RCC 7860 (cell line): ENCODE data around the gene TMED1.
A peak's percentile ranks its signal among the peaks of the same experiment; 100 is the strongest.
"Not testable (repeated sequence)": the region's sequence is repeated elsewhere in the genome, so short reads cannot be mapped to it uniquely, and the experiment has no call there.

Source experiments
- DNase-seq: peaks from one replicate; pipeline ENCODE4 v3.0.0-alpha.2; 2015; ENCODE audit warnings: low spot score
- FAIRE-seq: peaks from 2 replicates; lab custom pipeline; 2012; peaks lifted over from hg19 to GRCh38; lab: Jason Lieb, UNC

Gene TMED1

GRCh38 chr19:10863107-10863717 is 27.2 kb upstream of the TMED1 start:
- FAIRE-seq (no peak), DNase-seq (peak; percentile 56)

GRCh38 chr19:10862561-10863106 is 26.6 kb upstream of the TMED1 start:
- DNase-seq (no peak), FAIRE-seq (no peak)

- FAIRE-seq (no peak), DNase-seq (no peak)
These were observed 25.2 kb upstream of the TMED1 start for GRCh38 chr19:10861103-10861651.

- FAIRE-seq = no peak
- no peak for DNase-seq
These were observed 22.3 kb upstream of the TMED1 start for GRCh38 chr19:10858204-10858828.

- not testable (repeated sequence) for DNase-seq, FAIRE-seq
These were observed 20.9 kb upstream of the TMED1 start for GRCh38 chr19:10856899-10857298.

GRCh38 chr19:10855879-10856522 is 20.0 kb upstream of the TMED1 start:
- DNase-seq = no peak
- no peak for FAIRE-seq

- peak; percentile 67 for DNase-seq
- FAIRE-seq = no peak
These were observed 18.5 kb upstream of the TMED1 start for GRCh38 chr19:10854350-10855089.

GRCh38 chr19:10852941-10853340 is 16.9 kb upstream of the TMED1 start:
- no peak for FAIRE-seq

GRCh38 chr19:10852098-10852800 is 16.2 kb upstream of the TMED1 start:
- DNase-seq = peak; percentile 90
- FAIRE-seq = no peak

More at GRCh38 chr19:10852941-10853340, 16.9 kb upstream of the TMED1 start:
- no peak for DNase-seq

GRCh38 chr19:10850631-10851030 is 14.6 kb upstream of the TMED1 start:
- FAIRE-seq (no peak), DNase-seq (no peak)

- FAIRE-seq (no peak), DNase-seq (no peak)
These were observed 12.3 kb upstream of the TMED1 start, which contains the start of gene C19orf38 for GRCh38 chr19:10848230-10848856. Gene C19orf38 (plus strand): TSS chr19:10848415. CDS start chr19:10848509, 94 bp downstream.

- no peak for FAIRE-seq
These were observed 10.6 kb upstream of the TMED1 start for GRCh38 chr19:10846500-10847202.

GRCh38 chr19:10842788-10843187 is 6.8 kb upstream of the TMED1 start:
- DNase-seq (no peak), FAIRE-seq (no peak)

More at GRCh38 chr19:10846500-10847202, 10.6 kb upstream of the TMED1 start:
- no peak for DNase-seq

- FAIRE-seq (no peak), DNase-seq (no peak)
These were observed 3.4 kb upstream of the TMED1 start for GRCh38 chr19:10839114-10840050.

GRCh38 chr19:10838377-10838776 is 2.4 kb upstream of the TMED1 start:
- FAIRE-seq (no peak), DNase-seq (no peak)

- not testable (repeated sequence) for FAIRE-seq, DNase-seq
These were observed 1.6 kb upstream of the TMED1 start for GRCh38 chr19:10837649-10838048.

GRCh38 chr19:10836479-10837330 is 693 bp upstream of the TMED1 start:
- no peak for DNase-seq
- no peak for FAIRE-seq
